ENCODE measurements around the gene DPYSL3.

The DPYSL3 gene

DNA sequence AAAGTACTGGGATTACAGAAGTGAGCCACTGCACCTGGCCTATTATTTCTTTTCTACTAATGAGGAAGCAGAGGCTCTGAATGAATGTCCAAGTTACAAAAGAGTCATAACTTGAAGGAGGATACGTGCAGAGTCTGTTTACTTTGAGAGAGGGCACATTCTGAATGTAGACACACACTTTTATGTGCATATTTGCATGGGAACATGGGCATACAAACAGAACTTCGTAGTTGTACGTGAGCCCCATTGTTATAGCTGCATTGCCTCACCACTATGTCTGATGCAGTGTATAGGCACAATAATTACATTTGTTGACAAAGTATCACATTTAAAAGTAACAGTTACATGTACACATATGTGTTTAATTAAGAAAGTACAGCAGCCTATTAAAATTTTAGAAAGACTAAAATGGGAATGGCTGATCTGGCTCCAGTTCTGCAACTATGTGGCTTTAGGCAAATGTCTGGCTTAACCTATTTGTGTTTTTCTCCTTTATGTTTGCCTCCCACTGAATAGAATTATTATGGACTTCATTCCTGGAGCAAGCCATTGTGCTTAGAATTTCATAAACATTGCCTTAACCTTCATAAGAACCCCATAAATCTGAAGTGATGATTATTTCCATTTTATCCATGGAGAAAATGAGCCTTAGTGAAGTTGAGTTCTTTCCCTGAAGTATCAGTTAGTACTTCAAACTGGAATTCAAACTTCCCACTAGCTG, 3.0 kb upstream of the DPYSL3 start:
- FAIRE-seq, result no peak

DNA sequence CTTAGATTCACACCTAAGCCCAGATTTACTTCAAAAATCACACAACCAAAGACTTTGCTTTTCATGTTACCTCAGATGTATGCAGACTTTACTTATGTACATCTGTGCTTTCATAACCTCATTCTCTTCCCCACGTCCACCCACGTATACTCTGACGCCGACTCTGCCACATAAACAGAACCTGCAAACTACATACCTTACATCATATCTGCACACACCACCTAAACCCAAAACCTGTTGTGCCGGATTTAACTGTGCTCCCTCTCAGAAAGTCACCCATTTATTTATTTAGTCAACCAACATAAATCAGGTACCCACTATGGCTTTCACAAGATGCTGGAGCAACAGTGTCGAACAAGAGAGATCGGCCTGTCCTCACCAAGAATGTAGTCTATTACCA, 1.0 kb upstream of the DPYSL3 start:
- FAIRE-seq, result no peak

DNA sequence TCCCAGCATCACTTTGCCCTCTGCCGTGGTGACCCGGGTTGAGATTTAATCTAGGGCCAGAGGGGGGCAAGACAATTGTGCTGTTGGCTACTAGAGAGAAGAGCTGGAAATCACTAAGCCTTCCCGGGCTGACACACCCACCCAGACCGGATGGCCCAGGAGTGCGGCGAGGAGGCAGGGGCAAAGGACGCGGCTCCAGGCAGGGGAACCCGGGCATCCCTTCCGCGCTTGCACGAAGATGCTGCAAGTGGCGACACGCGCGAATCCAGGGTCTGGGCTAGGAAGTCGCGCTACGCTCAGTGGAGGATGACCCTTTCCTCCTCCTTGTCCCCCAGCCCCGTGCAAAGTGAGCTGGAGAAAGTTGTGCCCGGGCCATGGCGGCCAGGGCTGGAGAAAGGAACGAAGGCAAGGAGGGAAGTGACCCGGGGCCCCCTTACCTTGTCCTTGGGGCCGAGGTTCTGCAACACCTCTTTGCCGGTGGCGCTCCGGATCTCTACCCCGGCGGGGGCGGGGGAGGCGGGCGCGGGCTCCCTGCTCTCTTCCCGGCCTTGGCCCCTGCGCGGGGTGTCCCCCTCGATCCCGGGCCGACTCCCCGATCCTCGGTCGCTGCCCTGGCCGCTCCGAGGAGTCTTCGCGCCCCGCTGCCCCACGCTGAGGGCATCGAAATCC, 693 bp downstream of the DPYSL3 start:
- FAIRE-seq, result no peak

DNA sequence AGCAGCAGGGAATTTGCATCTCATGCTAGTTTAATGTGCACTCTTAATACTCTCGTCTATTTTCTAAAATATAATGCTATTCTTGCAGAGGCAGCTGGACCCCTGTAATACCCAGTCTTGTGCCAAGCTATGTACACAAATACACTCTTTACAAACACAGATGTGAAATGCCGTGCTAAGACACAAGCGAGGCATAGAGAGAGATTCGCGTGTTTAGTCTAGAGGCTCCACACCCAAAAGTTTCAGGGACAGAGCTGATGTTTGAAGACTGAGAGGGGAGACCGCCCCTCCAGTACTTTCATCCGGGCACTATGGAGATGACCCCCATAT, 1.2 kb downstream of the DPYSL3 start:
- no peak for FAIRE-seq

DNA sequence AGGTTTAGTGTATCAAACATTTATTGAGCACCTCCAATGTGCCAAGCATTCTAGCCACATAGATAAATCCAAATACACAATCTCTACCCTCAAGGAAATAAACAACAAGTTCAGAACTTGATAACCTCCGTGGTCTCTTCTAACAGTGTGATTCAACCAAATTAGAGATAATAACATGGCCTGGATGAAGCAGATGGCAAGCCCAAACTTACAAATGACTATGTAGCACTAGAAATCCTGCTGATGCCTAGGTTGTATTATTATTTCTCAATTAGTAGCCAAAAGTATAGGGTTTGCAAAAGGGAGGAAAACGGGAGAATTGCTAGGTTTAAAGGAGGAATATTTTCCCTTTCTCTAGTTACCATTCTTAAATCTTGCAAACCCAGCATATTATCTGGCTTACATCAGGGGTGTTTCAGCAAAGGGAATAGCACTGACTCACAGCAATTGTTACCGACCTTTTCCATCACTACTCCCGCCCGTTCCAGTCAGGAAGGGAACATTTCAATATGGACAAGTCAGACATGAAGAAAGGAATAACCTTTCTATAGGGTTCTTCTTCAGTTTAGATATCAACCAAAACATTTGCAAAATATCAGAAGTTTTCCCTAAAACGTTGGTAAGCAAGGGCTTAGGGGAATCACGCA, 2.3 kb downstream of the DPYSL3 start:
- FAIRE-seq, result no peak

DNA sequence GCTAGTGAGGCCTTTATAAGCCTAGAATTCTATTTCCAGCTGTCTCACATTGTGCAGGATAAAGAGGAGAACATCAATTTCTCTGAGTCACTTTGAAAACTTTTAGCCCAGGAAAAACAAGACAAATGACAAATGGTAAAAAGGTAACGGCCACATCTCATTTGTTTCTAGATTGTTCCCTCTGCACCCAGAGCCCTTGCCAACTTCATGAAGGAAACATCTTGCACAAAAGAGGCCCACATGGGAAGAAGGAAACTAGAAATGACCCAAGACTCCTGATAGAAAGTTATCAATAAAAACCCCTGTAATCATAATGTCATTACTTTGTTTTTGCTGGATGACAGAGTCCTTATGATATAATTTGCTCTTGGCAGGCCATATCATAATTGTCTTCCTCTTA, 5.3 kb downstream of the DPYSL3 start:
- FAIRE-seq, result no peak

DNA sequence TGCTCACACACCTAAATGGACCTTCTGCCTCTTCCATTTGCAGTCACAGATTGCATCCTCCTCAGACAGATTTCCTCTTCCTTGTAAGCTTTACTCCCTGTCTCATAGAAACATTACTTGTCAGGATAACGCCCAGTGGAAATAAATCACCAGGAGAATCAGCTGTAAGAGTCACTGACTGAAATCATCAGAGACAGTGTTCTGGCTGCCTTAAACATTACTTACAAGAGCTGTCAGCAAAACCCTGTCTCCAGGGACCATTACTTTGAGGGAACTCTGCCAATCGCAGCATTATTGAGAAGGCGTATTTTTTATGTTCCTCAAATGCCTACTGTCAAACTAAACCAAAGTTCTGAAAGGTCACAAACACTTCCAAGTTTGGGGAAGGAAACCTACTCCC, 5.9 kb downstream of the DPYSL3 start:
- FAIRE-seq, result no peak

DNA sequence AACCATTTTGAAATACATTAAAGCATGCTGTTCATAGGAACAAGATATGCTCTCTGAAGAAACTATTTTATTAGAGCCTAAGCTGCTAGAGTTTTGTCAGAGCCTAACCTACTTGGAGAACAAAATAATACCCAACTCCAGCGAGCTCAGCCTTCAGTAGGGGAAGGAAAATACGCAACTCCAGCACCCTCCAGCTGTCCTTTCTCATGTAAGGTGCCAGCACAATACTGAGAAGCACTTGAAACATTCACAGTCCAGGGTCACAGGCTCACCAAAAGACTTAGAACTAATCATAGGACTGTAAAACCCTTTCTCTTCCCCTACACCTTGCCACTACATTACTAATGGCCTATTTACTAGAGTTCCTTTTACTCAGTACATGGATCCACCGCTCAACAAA, 18.9 kb downstream of the DPYSL3 start:
- no peak for FAIRE-seq

DNA sequence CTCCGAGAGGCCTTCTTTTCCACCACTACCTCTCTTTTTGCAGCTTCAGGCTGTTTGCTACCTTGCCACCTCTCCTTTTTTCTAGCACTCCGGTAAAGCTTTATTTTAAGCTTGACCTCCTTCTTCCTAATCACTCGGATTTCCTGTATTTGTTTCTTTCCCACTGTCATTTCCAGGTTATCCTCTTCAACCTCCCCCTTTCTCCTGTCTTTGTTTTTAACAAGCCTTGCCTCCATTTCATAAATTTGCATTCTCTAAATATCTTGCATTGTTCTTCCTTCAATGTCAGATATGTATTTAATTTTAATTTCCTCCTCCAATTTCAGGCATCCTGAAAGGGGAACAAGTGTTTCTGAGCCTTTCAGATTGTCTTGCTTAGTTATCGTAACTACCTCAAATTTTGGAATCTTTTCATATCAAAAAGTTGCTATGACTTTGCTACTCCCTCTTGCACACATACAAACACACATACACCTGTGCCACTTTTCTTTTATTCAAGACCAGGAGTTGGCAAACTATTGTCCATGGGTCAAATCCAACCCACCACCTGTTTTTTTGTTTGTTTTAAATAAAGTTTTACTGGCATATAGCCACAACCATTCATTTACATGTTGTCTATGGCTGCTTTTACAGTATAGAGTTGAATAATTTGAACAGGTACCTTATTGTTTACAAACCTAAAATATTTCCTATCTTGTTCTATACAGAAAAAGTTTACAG, 22.7 kb downstream of the DPYSL3 start:
- no peak for FAIRE-seq

DNA sequence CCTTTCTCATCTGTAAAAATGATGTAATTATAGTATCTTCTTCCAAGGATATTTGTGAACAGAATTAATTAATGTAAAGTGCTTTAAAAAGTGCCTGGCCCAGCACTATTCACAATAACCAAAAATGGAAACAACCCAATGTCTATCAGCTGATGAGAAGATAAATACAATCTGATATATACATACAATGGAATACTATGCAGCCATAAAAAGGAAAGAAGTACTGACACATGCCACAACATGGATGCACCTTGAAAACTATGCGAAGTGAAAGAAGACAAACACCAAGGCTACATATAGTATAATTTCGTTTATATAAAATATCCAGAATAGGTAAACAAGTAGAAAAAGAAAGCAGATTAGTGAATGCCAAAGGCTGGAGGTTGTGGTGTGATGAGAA, 24.1 kb downstream of the DPYSL3 start:
- no peak for FAIRE-seq

DNA sequence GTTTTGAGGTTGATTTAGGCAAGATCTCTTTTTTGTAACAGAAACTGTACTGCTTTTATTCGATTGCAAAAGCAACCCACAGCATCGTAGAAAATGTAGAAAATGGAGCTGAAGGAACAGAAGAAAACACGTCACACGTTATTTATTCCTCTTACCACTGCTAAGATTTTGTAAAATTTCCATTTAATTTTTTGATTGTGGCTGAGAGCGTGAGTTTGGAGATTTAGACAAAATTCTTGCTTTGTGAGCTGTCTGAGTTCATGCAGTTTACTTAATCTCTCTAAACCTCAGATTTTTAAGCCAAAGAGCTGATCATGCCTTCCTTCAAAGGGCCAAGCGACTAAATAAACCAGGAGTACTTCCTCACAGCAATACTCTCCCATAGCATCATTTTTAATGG, 24.8 kb downstream of the DPYSL3 start:
- no peak for FAIRE-seq

DNA sequence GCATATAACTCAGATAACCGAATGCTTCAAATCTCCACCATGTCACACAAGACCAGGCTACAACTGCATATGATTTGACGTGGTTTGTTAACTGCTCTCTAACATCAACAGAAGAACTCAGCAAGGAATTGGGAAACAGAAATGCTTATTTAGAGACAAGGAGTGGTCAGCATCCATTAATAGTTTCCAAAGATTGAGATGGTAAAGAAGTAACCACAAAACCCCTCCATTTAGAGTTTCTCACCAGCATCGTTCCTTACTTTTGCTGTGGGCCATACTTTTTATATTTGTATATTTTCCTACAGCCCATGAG, 25.2 kb downstream of the DPYSL3 start:
- no peak for FAIRE-seq

DNA sequence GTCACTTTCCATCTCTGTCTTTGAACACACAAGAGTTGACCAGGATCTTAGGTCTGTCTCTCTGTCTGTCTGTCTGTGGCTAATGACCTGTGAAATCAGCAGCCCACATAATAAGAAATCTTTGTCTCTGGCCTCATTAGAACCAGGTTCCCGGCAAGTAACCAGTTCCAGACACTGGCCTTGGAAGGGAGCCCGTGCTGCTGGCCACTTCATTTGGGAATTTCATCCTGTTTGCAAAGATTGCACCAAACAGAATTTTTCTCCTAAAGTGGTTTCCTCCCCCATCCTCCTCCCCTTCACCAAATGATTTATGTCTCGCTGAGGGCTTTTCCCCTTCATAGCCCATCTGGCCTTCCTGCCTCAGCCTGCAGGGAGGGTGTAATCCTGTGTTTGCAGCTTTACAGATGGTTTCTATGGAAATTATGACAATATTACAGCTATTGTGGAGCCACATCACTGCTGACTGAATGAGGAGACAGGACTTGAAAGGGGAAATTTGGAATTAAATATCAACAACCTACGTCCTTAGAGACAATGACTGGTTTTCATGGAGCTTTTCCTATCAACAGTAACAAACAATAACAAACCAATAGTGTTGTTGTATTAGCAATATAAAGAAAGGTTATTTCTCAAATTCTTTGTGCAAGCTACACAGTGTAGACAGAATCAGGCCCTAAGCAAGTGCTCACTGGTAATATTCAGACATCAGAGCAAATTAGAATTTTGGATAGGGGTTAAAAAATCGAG, 25.7 kb downstream of the DPYSL3 start:
- FAIRE-seq, result no peak

DNA sequence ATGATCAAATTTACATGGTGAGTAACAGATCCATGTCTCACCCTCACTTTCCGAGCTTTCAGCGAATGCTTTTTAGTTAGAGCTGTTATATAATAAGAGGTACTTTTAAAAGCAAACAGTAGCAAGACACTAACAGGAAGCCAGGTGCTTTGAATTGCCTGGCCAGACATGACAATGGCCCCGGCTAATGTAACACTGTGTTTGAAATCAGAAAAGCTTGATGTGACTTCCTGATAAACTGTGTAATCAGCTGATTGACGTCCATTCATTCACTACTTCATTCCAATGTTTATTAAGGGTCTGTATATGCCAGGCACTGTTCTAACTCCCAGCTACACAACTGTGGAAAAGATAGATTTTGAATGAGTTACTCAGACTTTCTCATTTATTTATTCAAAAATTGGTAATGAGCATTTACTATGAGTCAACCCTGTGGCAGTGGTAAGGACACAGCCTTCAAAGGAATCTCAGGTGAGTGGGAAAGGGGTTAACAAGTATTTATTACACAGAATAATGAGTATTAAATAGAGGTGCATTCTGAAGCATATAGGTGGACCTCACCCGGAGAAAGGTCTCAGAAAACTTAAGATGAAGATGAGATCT, 26.6 kb downstream of the DPYSL3 start:
- FAIRE-seq, result no peak

DNA sequence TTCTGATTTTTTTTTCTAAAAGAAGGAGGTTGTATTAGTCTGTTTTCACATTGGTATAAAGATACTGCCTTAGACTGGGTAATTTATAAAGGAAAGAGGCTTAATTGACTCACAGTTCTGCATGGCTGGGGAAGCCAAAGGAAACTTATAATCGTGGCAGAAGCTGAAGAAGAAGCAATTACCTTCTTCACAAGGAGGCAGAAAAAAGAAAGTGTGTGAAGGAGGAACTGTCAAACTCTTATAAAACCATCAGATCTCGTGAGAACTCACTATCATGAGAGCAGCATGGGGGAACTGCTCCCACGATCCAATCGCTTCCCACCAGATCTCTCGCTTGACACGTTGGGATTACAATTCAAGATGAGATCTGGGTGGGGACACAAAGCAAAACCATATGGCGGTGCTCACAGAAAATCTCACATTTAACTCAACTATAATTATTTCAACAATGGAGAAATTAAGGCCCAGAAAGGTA, 27.1 kb downstream of the DPYSL3 start:
- no peak for FAIRE-seq

DNA sequence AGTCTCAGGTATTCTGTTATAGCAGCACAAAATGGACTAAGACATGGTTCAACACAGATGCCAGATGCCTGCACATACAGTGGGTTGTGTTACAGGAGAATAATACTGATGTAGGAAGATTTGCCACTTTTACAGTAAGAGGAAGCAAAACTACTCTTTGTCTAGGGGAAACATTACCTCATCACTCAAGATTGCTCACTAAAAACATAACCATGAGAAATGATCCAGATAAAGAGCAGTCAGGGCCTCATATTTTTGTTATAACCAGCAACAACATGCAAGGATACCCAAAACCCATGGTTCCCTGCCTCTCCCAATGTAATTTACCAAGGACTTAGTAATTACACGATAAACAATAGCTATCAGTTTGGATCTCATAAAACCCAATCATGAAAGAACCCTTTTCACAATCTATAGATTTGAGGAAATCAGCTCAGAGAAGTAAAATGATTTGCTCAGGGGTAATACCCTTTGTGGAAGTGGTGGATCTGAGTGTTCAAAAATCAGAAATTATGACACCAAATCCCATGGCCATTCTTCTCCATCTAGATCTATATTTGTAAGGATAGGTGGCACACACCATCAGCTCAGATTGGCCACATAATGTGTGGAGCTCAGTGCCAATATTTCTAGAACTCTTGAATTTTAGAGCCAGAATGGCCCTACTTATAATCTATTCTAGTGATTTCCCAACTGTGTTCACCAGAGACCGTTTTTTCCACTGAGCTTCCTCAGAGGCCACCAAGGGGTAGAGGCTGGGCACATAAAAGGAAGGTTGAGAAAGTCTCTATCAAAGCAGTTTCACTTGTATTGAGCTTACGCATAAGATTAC, 27.8 kb downstream of the DPYSL3 start:
- FAIRE-seq, result no peak

DNA sequence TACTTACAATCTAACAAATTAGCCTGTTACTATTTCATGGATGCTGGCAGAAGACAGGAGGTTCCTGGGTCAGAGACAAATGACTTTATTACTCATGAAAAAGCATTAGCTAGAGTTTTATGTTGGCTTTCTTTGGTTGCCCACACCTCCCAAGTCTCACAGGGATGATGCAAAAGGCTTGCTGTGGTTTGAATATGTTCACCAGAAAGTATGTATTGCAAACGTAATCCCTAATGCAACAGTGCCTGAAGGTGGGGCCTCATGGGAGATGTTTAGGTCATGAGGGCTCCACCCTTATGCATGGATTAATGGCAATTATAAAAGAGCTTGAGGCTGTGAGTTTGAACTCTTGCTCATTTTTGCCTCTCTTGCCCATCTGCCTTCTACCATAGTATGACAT, 28.5 kb downstream of the DPYSL3 start:
- no peak for FAIRE-seq

DNA sequence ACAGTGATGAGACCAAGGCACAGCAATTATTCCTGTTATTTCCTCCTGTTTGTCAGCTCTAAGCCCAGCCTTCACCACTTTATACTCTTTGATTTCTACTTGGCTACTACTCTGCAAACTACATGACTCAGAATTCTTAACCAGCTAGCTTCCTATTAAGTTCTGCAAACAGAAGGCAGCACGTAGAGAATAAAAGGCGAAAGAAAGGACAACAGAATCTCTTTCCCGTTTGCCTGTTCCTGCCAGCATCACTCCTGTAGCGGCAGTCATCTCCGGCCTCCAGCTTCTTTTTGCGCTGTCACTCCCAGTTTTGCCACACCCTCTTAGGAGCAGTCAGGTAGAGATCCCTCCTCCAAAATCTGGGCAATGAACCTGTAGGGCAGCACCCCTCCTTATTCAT, 29.9 kb downstream of the DPYSL3 start:
- no peak for FAIRE-seq

DNA sequence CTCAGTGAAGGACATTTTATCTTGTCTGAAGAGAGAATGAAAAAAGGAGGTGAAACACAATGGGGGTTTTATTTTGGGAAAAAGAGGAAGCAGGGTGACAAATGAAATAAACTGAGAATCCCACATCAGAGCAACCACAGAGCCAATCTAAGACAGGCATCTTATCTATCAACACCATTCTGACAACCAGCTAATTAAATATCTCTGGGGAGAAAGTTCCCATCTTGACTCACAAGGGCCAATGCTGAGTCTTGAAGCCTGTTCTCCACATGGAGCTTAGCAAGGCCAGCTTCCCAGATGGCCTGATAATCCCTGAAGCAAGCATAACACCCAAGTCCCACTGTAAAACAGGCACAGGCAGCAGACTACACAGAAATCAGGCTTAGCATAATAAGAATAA, 30.4 kb downstream of the DPYSL3 start:
- no peak for FAIRE-seq

DNA sequence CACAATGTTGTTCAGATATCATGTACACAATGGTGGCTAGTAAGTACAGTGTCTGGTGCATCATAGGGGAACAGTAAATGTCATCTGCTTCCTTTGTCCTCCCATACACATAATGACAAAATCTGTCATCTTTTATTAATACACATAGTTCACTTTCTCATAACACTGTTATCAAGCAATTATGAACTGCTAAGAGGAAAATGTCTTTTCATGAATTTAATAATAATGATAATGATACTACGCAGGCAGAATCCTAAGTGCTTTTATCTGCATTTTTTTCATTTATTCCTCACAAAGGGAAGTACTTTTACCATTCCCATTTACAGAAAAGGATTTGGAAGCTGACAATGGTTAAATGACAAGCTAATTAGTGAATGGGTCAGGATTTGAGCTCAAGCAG, 35.7 kb downstream of the DPYSL3 start:
- no peak for FAIRE-seq

DNA sequence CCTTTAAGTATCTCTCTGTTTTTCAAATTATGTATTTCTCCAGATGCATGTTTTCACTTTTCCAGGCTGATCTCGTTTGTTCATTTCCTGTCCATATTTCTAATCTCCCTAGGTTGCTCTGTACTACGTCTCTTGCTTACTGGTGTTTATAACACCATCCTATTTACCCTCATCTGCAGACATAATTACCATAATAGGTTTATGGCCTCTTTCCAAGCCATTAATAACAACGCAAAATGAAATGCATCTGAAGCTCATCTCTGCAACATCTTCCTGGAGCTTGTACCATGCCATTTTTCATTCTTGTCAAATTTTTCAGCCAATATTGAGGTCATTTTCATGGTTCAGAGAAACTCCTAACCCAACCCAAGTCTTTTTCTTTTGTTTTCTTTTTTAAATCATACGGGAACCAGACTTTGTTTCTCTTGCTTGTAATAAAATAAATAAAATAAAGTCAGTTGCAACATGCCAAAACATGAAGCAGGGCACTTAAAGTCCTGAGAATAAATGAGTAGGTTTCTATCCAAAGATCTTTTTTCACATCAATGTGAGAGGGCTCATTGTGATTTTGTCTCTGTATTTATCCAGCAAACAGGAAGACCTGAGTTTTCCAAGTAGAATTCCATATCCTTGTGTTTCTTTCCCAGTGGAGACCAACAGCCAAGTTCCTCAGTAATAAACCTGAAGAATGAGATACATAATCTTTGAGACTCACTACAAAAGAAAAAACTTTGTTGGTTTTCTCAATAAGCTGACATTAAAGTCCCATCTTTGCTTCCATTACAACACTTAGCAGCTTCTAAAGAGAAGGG, 37.0 kb downstream of the DPYSL3 start:
- FAIRE-seq, result no peak
